ENCODE data around the gene NPAS2. TPM values are rescaled to one million over a fixed set of nuclear protein-coding genes. Genes with fewer than 3 reads are reported as not detected.

The NPAS2 gene
- total and polyA plus RNA-seq, 4 donors: 5.9 to 17.1 (median 10.4) TPM

- ATAC-seq (ENCODE audit: insufficient read depth, low FRiP score): no peak
- WGBS, 2 donors: 71 to 86% methylated on average over 9 of the region's 9 CpGs
- Histone ChIP-seq H3K9ac (ENCODE audit: insufficient read depth in 1 of 2, low read length in 2 of 2) (no peak overlapping the region), H3K36me3 (ENCODE audit: control insufficient read depth in 4 of 4, insufficient read depth in 4 of 4, low read length in 4 of 4) (peaks cover 0 to 3% (median 0%) of the 10 kb centered on the region in 4 donors), H3K27ac (ENCODE audit: low read depth in 1 of 2, low read length in 1 of 2) (no peak overlapping the region), H3K9me3 (ENCODE audit: control insufficient read depth in 4 of 4, insufficient read depth in 3 of 4, low read length in 3 of 4) (no peaks in the 10 kb centered on the region), H3K27me3 (ENCODE audit: control insufficient read depth in 3 of 3, insufficient read depth in 3 of 3, low read length in 2 of 3) (no peaks in the 10 kb centered on the region), H3K4me1 (ENCODE audit: control insufficient read depth in 5 of 5, insufficient read depth in 5 of 5, low read length in 5 of 5) (peaks cover 0 to 13% (median 7%) of the 10 kb centered on the region in 5 donors), H3K4me3 (no peak overlapping the region)
- no peak for TF ChIP-seq CTCF (IDR thresholded peaks at IDR 0.05; ENCODE audit: control extremely low read depth, extremely low read depth)
- DNase-seq: no peak
These were observed 85.3 kb downstream of the NPAS2 start for GRCh38 chr2:100905132-100905805.

- DNase-seq (no peak), ATAC-seq (ENCODE audit: insufficient read depth, low FRiP score) (no peak)
- Histone ChIP-seq H3K4me1 (ENCODE audit: control insufficient read depth in 5 of 5, insufficient read depth in 5 of 5, low read length in 5 of 5) (peaks cover 0 to 13% (median 7%) of the 10 kb centered on the region in 5 donors), H3K4me3 (no peak overlapping the region), H3K9me3 (ENCODE audit: control insufficient read depth in 4 of 4, insufficient read depth in 3 of 4, low read length in 3 of 4) (no peaks in the 10 kb centered on the region), H3K36me3 (ENCODE audit: control insufficient read depth in 4 of 4, insufficient read depth in 4 of 4, low read length in 4 of 4) (peaks cover 0 to 2% (median 0%) of the 10 kb centered on the region in 4 donors), H3K9ac (ENCODE audit: insufficient read depth in 1 of 2, low read length in 2 of 2) (no peak overlapping the region), H3K27me3 (ENCODE audit: control insufficient read depth in 3 of 3, insufficient read depth in 3 of 3, low read length in 2 of 3) (no peaks in the 10 kb centered on the region), H3K27ac (ENCODE audit: low read depth in 1 of 2, low read length in 1 of 2) (no peak overlapping the region)
- WGBS, 2 donors: 80 to 86% methylated on average over 1 of the region's 1 CpG
- TF ChIP-seq CTCF (IDR thresholded peaks at IDR 0.05; ENCODE audit: control extremely low read depth, extremely low read depth): no peak
These were observed 86.2 kb downstream of the NPAS2 start for GRCh38 chr2:100906131-100906530.

GRCh38 chr2:100906679-100907078 lies 86.7 kb downstream of the NPAS2 start:
- no peak for TF ChIP-seq CTCF (IDR thresholded peaks at IDR 0.05; ENCODE audit: control extremely low read depth, extremely low read depth)

More at GRCh38 chr2:100906679-100907078, 86.7 kb downstream of the NPAS2 start:
- Histone ChIP-seq H3K36me3 (ENCODE audit: control insufficient read depth in 4 of 4, insufficient read depth in 4 of 4, low read length in 4 of 4) (no peaks in the 10 kb centered on the region), H3K4me3 (no peak overlapping the region), H3K9me3 (ENCODE audit: control insufficient read depth in 4 of 4, insufficient read depth in 3 of 4, low read length in 3 of 4) (no peaks in the 10 kb centered on the region), H3K4me1 (ENCODE audit: control insufficient read depth in 5 of 5, insufficient read depth in 5 of 5, low read length in 5 of 5) (peaks cover 0 to 13% (median 7%) of the 10 kb centered on the region in 5 donors), H3K9ac (ENCODE audit: insufficient read depth in 1 of 2, low read length in 2 of 2) (no peak overlapping the region), H3K27me3 (ENCODE audit: control insufficient read depth in 3 of 3, insufficient read depth in 3 of 3, low read length in 2 of 3) (no peaks in the 10 kb centered on the region), H3K27ac (ENCODE audit: low read depth in 1 of 2, low read length in 1 of 2) (no peak overlapping the region)
- ATAC-seq (ENCODE audit: insufficient read depth, low FRiP score) (no peak), DNase-seq (no peak)
- WGBS, 2 donors: 93 to 94% methylated on average over 5 of the region's 5 CpGs
